ENCODE measurements around the gene WNT2. TPM values are rescaled to one million over a fixed set of nuclear protein-coding genes. Genes with fewer than 3 reads are reported as not detected.

The WNT2 gene
- total RNA-seq, 4 donors from 2014 or later = not detected

DNA sequence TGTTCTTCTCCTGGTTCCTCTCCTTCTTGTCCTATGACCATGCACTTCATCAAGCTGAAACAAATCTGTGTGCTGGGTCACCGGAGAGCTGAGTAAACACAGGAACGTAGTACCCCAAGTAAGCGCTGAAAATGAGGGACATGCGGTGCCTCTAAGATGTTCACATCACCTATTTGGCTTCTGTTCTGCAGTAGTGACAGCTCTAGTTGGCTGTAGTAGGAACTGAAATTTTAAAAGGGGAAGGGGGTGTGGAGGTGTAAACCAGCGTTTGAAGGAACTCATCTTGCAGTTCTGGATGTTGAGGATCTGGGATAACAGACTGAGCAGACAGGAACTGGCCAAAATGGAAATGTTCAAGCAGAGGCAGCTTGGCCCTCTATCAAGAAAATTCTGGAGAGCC lies 85.2 kb downstream of the WNT2 start:
- DNase-seq = no peak
- Histone ChIP-seq H3K9me3 (no peaks in the 10 kb centered on the region), H3K4me1 (no peaks in the 10 kb centered on the region), H3K27me3 (no peaks in the 10 kb centered on the region), H3K27ac (no peak overlapping the region), H3K36me3 (no peaks in the 10 kb centered on the region), H3K4me3 (no peak overlapping the region)
- TF ChIP-seq, protein P1, sequence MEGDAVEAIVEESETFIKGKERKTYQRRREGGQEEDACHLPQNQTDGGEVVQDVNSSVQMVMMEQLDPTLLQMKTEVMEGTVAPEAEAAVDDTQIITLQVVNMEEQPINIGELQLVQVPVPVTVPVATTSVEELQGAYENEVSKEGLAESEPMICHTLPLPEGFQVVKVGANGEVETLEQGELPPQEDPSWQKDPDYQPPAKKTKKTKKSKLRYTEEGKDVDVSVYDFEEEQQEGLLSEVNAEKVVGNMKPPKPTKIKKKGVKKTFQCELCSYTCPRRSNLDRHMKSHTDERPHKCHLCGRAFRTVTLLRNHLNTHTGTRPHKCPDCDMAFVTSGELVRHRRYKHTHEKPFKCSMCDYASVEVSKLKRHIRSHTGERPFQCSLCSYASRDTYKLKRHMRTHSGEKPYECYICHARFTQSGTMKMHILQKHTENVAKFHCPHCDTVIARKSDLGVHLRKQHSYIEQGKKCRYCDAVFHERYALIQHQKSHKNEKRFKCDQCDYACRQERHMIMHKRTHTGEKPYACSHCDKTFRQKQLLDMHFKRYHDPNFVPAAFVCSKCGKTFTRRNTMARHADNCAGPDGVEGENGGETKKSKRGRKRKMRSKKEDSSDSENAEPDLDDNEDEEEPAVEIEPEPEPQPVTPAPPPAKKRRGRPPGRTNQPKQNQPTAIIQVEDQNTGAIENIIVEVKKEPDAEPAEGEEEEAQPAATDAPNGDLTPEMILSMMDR (IDR thresholded peaks at IDR 0.05) = no peak
- TF ChIP-seq POLR2A (IDR thresholded peaks at IDR 0.05) = no peak

DNA sequence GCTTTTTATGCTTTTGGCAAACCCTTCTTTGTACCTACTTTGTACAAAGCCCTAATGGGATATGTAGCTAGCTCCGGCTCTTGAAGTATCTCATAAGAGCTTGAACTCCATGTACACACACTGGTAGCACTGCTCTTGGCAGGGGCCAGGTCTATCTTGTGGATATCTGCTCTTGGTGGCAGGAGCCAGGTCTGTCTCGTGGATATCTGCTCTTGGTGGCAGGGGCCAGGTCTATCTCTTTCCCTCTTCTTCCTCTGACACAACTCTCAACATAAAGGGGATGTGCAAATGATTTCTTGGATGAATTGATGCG lies 91.9 kb downstream of the WNT2 start:
- no peak for DNase-seq
- H3K36me3 ChIP-seq = no peaks in the 10 kb centered on the region
- H3K4me1 ChIP-seq = no peaks in the 10 kb centered on the region
- H3K9me3 ChIP-seq = no peaks in the 10 kb centered on the region
- H3K27ac ChIP-seq = no peak overlapping the region
- no peaks in the 10 kb centered on the region for H3K27me3 ChIP-seq
- no peak overlapping the region for H3K4me3 ChIP-seq
- no peak for TF ChIP-seq POLR2A (IDR thresholded peaks at IDR 0.05)
- TF ChIP-seq, protein P1 (IDR thresholded peaks at IDR 0.05) = no peak

GRCh38 chr7:117230276-117231046 lies 92.4 kb downstream of the WNT2 start:
- H3K36me3 ChIP-seq = no peaks in the 10 kb centered on the region
- H3K27me3 ChIP-seq = no peaks in the 10 kb centered on the region
- no peak overlapping the region for H3K27ac ChIP-seq
- no peak for DNase-seq
- no peaks in the 10 kb centered on the region for H3K9me3 ChIP-seq
- TF ChIP-seq POLR2A (IDR thresholded peaks at IDR 0.05) = no peak
- TF ChIP-seq, protein P1 (IDR thresholded peaks at IDR 0.05) = no peak
- no peaks in the 10 kb centered on the region for H3K4me1 ChIP-seq
- no peak overlapping the region for H3K4me3 ChIP-seq

- TF ChIP-seq, protein P1 (IDR thresholded peaks at IDR 0.05) = no peak
- no peak for TF ChIP-seq POLR2A (IDR thresholded peaks at IDR 0.05)
- H3K4me3 ChIP-seq = no peak overlapping the region
- H3K27ac ChIP-seq = no peak overlapping the region
- no peaks in the 10 kb centered on the region for H3K9me3 ChIP-seq
- no peaks in the 10 kb centered on the region for H3K27me3 ChIP-seq
- H3K4me1 ChIP-seq = no peaks in the 10 kb centered on the region
- H3K36me3 ChIP-seq = no peaks in the 10 kb centered on the region
- DNase-seq = no peak
These were observed 93.5 kb downstream of the WNT2 start for GRCh38 chr7:117229350-117229749.

- DNase-seq = no peak
- TF ChIP-seq, protein P1 (IDR thresholded peaks at IDR 0.05) = no peak
- TF ChIP-seq POLR2A (IDR thresholded peaks at IDR 0.05) = no peak
- no peaks in the 10 kb centered on the region for H3K27me3 ChIP-seq
- no peaks in the 10 kb centered on the region for H3K9me3 ChIP-seq
- H3K4me3 ChIP-seq = no peak overlapping the region
- H3K36me3 ChIP-seq = no peaks in the 10 kb centered on the region
- no peaks in the 10 kb centered on the region for H3K4me1 ChIP-seq
- H3K27ac ChIP-seq = no peak overlapping the region
These were observed 95.8 kb downstream of the WNT2 start for GRCh38 chr7:117227091-117227490.
